HG03460 (cell line): ENCODE data around the gene KDM2B.

Experiments used
- ATAC-seq: cut with Tn5 transposase; IDR thresholded peaks from one replicate; pipeline ENCODE4 v1.9.1; 2021; ENCODE audit not compliant: unreplicated experiment

Gene KDM2B

DNA sequence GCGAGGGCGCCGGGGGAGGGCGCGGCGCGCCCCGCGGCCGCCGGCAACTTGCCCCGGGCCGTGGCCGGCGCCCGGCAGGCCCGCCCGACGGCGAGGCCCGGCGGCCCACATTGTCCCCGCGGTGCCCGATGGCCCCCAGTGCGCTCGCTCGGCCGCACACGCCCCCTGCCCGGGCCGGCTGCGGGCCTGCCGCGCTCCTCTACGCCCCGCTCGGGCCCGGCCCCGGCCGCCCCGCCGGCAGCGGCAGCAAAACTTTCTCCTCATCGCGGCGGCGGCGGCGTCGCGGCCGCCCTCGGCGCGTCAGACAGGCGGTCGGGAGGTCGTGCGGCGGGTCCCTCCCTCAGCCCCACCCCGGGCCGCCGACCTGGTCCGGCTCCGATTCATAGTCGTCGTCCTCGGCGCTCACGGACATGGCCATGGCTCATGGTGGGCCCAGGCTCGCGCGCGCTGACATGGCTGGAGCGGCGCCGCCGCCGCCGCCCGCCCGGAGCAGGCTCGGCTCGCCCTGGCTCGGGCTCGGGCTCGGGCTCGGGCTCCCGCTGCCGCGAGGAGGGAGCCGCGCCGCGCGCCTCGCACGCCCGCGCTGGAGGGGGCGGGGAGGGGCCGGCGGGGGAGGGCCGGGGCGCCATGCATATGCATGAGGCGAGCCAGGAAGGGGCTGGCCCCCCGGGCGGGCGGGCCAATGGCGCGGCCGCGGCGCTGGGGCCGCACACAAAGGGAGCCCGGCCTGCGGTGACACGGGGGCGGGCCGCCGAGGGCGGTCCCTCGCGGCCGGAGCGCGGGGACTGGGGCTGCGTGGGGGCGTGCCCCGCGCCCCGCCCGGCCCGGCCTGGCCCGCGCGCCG, 113.8 kb downstream of the KDM2B start:
- peak; percentile 94 for ATAC-seq

- no peak for ATAC-seq
Measured at GRCh38 chr12:121465921-121466793, 114.7 kb downstream of the KDM2B start.

DNA sequence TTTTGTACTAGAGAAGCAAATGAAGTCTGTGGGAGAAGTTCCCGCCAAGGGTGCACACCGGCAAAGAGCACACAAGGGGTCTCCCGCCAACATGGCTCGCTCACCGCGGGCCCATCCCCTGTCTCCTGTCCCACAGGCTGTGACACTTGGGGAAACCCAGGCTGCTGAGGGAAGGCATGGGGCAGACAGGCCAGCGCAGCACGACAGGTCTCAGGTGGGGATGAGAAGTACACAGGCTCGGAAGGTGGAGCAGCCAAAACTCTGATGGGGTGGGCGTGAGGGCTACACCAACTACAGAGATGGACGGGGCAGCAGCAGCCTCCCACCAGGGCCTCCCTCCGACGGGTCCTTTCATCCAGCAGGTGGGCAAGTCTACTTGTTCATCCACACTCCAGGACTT, 116.5 kb downstream of the KDM2B start:
- ATAC-seq, result no peak

- ATAC-seq, result no peak
Measured at GRCh38 chr12:121461048-121461447, 119.8 kb downstream of the KDM2B start.

GRCh38 chr12:121456551-121456950, 124.3 kb downstream of the KDM2B start:
- ATAC-seq, result no peak

GRCh38 chr12:121455766-121456420, 124.9 kb downstream of the KDM2B start:
- ATAC-seq, result no peak

GRCh38 chr12:121454921-121455320, 125.9 kb downstream of the KDM2B start:
- ATAC-seq, result no peak

DNA sequence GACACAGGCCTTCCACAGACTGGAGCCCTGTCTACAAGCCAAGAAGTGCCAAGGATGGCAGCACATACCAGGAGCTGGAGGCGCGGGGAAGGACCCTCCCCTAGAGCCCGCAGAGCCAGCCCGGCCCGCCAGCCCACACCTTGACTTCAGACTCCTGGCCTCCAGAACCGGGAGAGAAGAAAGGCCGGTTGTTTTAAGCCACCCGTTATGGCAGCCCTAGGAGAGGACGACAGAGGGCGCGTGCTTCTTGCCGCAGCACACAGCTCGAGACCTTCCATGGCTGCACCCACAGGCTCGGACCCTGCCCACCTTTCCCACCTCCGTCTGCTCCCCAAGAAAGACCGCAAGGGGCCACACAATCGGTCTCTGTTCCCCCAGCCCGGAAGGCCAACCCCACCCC, 127.2 kb downstream of the KDM2B start:
- no peak for ATAC-seq

GRCh38 chr12:121452985-121453360, 127.8 kb downstream of the KDM2B start:
- no peak for ATAC-seq

GRCh38 chr12:121452340-121452984, 128.4 kb downstream of the KDM2B start:
- no peak for ATAC-seq

DNA sequence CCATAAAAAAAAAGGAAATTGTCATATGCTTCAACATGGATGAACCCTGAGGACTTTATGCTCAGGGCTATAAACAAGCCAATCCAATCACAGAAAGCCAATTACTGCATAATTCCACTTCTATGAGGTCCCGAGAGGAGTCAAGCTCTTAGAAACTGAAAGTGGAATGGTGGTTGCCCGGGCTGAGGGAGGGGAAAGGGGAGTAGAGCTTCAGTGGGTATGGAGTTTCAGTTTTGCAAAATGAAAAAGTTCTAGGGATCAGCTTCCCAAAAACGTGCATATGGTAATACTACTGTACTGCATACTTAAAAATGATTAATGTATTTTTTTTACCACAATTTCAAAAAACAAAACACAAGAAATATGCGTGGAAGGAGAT, 128.9 kb downstream of the KDM2B start:
- ATAC-seq, result no peak

- no peak for ATAC-seq
Measured at GRCh38 chr12:121448771-121449315, 132.0 kb downstream of the KDM2B start.

DNA sequence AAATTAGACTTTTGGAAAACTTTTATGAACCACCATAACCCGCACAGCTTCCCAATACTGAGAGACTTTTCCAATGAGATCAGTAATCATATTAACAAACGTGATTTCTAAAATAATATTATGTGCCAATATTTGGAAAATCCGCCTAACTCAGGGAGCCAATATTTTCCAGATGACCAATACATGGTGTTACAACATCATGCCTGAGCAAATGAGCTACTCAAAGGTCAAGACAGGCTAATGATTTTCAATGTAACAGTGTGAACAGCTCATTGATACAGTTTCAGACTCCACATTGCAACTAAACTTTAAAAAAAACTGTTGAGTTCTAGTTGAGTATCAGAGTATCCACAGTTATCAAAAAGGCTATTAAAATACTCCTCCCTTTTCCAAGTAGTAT, 134.1 kb downstream of the KDM2B start:
- no peak for ATAC-seq

GRCh38 chr12:121444842-121445202, 136.0 kb downstream of the KDM2B start:
- ATAC-seq, result no peak

DNA sequence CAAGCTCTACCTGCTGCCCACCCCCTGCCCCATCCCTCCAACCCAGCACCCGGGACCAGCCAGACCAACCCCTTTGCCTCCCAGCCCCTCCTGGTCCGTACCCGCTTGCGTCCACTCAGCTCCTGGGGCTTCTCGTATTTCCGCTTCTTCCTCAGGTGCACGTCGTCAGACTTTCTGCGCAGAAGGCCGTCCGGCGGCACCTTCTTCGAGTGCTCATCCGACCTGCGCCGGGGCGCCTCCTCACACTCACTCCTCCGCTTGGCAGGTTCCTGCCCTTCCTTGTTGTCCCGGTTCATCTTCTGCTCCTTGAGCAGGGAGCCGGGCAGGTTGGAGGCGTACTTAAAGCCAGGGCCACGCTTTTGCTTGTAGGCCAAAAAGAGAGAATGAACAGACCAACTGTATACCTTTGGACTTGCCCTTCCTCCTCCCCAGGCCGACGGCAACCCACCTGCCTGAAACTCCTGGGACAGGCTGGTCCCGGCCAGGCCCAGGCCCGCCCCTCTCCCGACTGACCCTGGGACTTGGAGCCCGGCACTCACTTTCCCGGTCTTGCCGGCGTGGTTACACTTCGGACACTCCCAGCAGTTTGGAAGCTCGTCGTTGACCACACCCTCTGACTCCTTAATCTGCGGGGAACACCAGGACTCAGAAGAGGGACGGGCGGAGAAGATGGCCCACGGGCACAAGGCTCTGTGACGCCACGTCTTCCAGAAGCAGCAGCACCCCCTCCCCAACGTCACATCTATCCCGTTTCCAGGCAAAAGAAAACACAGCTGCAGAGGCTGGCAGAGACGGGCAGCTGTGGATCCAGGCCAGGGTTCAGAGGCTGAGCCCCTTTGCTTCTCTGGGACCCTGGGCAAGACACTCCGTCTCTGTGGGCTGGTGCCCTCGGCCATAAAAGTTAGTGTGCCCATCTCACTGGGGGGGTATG, 136.6 kb downstream of the KDM2B start:
- no peak for ATAC-seq

- ATAC-seq, result no peak
Measured at GRCh38 chr12:121443193-121443870, 137.5 kb downstream of the KDM2B start.

GRCh38 chr12:121442028-121442948, 138.5 kb downstream of the KDM2B start:
- ATAC-seq, result no peak

GRCh38 chr12:121441555-121441954, 139.3 kb downstream of the KDM2B start:
- ATAC-seq, result no peak
